IMR-90 (cell line): ENCODE measurements around the gene CDH12. TPM values are rescaled to one million over a fixed set of nuclear protein-coding genes. Genes with fewer than 3 reads are reported as not detected.

Experiments
- ATAC-seq: fragments of 200-7000 bp; cut with Tn5 transposase; 2 replicates; pipeline ENCODE4 v1.9.1; 2020; ENCODE audit warnings: low read depth, mild to moderate bottlenecking, moderate library complexity
- BruUV-seq: library from RNA; stranded (reverse); fragments of 400-500 nt; replicated peaks from 2 replicates; lab custom pipeline; 2021; lab: Mats Ljungman, UMichigan
- CTCF ChIA-PET: fragments of 300-600 bp; formaldehyde crosslinking; extraction: SDS; loops from one replicate; lab custom pipeline; 2021; ENCODE audit warnings: antibody characterized with exemption; lab: Yijun Ruan, JAX
- POLR2A ChIA-PET: fragments of 300-600 bp; sonication (Branson Sonifier 250); formaldehyde crosslinking; loops from one replicate; lab custom pipeline; 2022; ENCODE audit warnings: antibody characterized with exemption; ENCODE audit not compliant: unreplicated experiment; lab: Charles Lee
- DNase-seq: peaks from one replicate; pipeline ENCODE4 v3.0.0; 2013
- H2AFZ ChIP-seq: replicated peaks from 2 replicates; pipeline ENCODE3; 2013; ENCODE audit warnings: low read length, mild to moderate bottlenecking; ENCODE audit not compliant: poor library complexity
- H2AK5ac ChIP-seq: 2 replicates; pipeline ENCODE4 v1.6.1; 2013; ENCODE audit warnings: low read depth, low read length, inconsistent platforms
- H2AK9ac ChIP-seq: replicated peaks from 2 replicates; pipeline ENCODE3; 2013; ENCODE audit warnings: mild to moderate bottlenecking, low read depth, low read length, moderate library complexity; ENCODE audit not compliant: poor library complexity
- H2BK120ac ChIP-seq: 2 replicates; pipeline ENCODE4 v1.6.1; 2013; ENCODE audit warnings: low read depth, low read length, inconsistent platforms
- H2BK15ac ChIP-seq: 3 replicates; pipeline ENCODE4 v1.6.1; 2013; ENCODE audit warnings: low read depth, low read length, inconsistent platforms
- H2BK20ac ChIP-seq: 2 replicates; pipeline ENCODE4 v1.6.1; 2013; ENCODE audit warnings: low read depth, mild to moderate bottlenecking, inconsistent platforms, low read length, moderate library complexity
- H2BK5ac ChIP-seq: 2 replicates; pipeline ENCODE4 v1.6.1; 2013; ENCODE audit warnings: mild to moderate bottlenecking, low read depth, low read length, inconsistent platforms; ENCODE audit not compliant: poor library complexity, severe bottlenecking
- H3K14ac ChIP-seq: replicated peaks from 2 replicates; pipeline ENCODE4 v1.6.1; 2013; ENCODE audit warnings: low read depth, low read length, inconsistent platforms
- H3K18ac ChIP-seq: 2 replicates; pipeline ENCODE4 v1.6.1; 2013; ENCODE audit warnings: low read depth, low read length, control low read depth
- H3K23ac ChIP-seq: 2 replicates; pipeline ENCODE4 v1.6.1; 2013; ENCODE audit warnings: low read depth, low read length, inconsistent platforms
- H3K27ac ChIP-seq: 2 replicates; pipeline ENCODE4 v1.5.1; 2013; ENCODE audit warnings: mild to moderate bottlenecking, control low read depth, low read length; ENCODE audit not compliant: insufficient read depth
- H3K27me3 ChIP-seq: 2 replicates; pipeline ENCODE4 v1.6.1; 2013; ENCODE audit warnings: low read length; ENCODE audit not compliant: control insufficient read depth, insufficient read depth
- H3K36me3 ChIP-seq: 2 replicates; pipeline ENCODE4 v1.6.1; 2013; ENCODE audit warnings: low read length, mixed read lengths; ENCODE audit not compliant: control insufficient read depth, insufficient read depth
- H3K4ac ChIP-seq: 2 replicates; pipeline ENCODE4 v1.6.1; 2013; ENCODE audit warnings: low read depth, low read length, inconsistent platforms
- H3K4me1 ChIP-seq: 2 replicates; pipeline ENCODE4 v1.6.1; 2013; ENCODE audit warnings: low read length, mixed read lengths; ENCODE audit not compliant: control insufficient read depth, insufficient read depth
- H3K4me2 ChIP-seq: 2 replicates; pipeline ENCODE4 v1.6.1; 2013; ENCODE audit warnings: low read depth, mild to moderate bottlenecking, control low read depth, low read length, moderate library complexity
- H3K4me3 ChIP-seq: 2 replicates; pipeline ENCODE4 v1.5.1; 2013; ENCODE audit warnings: low read depth, mild to moderate bottlenecking, control low read depth, low read length, moderate library complexity; ENCODE audit not compliant: insufficient read depth
- H3K56ac ChIP-seq: 2 replicates; pipeline ENCODE4 v1.6.1; 2013; ENCODE audit warnings: low read length, inconsistent platforms; ENCODE audit not compliant: insufficient read depth; ENCODE audit errors: extremely low read depth
- H3K79me1 ChIP-seq, 2 experiments: 2 replicates each; pipeline ENCODE4 v1.6.1; 2013; ENCODE audit warnings: low read length in 2 of 2, inconsistent platforms in 1 of 2, low read depth in 1 of 2
- H3K9ac ChIP-seq: 2 replicates; pipeline ENCODE4 v1.6.1; 2013; ENCODE audit warnings: low read depth, low read length, control low read depth
- H3K9me1 ChIP-seq: 2 replicates; pipeline ENCODE4 v1.6.1; 2013; ENCODE audit warnings: low read length, inconsistent platforms; ENCODE audit not compliant: insufficient read depth
- H3K9me3 ChIP-seq: 2 replicates; pipeline ENCODE4 v1.6.1; 2013; ENCODE audit warnings: low read length; ENCODE audit not compliant: control insufficient read depth, insufficient read depth
- H4K20me1 ChIP-seq: 2 replicates; pipeline ENCODE4 v1.6.1; 2013; ENCODE audit warnings: low read length, inconsistent platforms; ENCODE audit not compliant: insufficient read depth
- H4K5ac ChIP-seq: 2 replicates; pipeline ENCODE4 v1.6.1; 2013; ENCODE audit warnings: mild to moderate bottlenecking, low read depth, low read length, control low read depth
- H4K8ac ChIP-seq, 2 experiments: 2 replicates each; pipeline ENCODE4 v1.6.1; 2013; ENCODE audit warnings: low read depth in 2 of 2, low read length in 2 of 2, control low read depth in 1 of 2, inconsistent platforms in 1 of 2
- H4K91ac ChIP-seq: 2 replicates; pipeline ENCODE4 v1.6.1; 2013; ENCODE audit warnings: low read depth, low read length, inconsistent platforms; ENCODE audit not compliant: insufficient read depth
- BHLHE40 ChIP-seq: fragments of 150-350 bp; IDR thresholded peaks from 2 replicates; pipeline ENCODE4 v1.6.1; 2016; ENCODE audit warnings: mild to moderate bottlenecking, low read depth, low read length
- CEBPB ChIP-seq: IDR thresholded peaks from 2 replicates; pipeline ENCODE4 v1.6.1; 2012; ENCODE audit warnings: low read depth, low read length, improper control_type of control experiment
- CHD1 ChIP-seq: IDR thresholded peaks from 2 replicates; pipeline ENCODE4 v1.6.1; 2012; ENCODE audit warnings: low read depth, low read length, improper control_type of control experiment
- MAFK ChIP-seq: IDR thresholded peaks from 2 replicates; pipeline ENCODE4 v1.6.1; 2012; ENCODE audit warnings: low read depth, low read length, improper control_type of control experiment
- MAZ ChIP-seq: IDR thresholded peaks from 2 replicates; pipeline ENCODE4 v1.6.1; 2012; ENCODE audit warnings: low read depth, mild to moderate bottlenecking, low read length, improper control_type of control experiment, moderate library complexity, borderline replicate concordance
- MXI1 ChIP-seq: IDR thresholded peaks from 2 replicates; pipeline ENCODE4 v1.6.1; 2012; ENCODE audit warnings: low read depth, mild to moderate bottlenecking, low read length, moderate library complexity, borderline replicate concordance
- NFE2L2 ChIP-seq: fragments of 150-350 bp; IDR thresholded peaks from 2 replicates; pipeline ENCODE4 v1.6.1; 2016; ENCODE audit warnings: low read depth, mild to moderate bottlenecking, low read length
- POLR2A ChIP-seq: IDR thresholded peaks from 2 replicates; pipeline ENCODE4 v1.6.1; 2012; ENCODE audit warnings: mild to moderate bottlenecking, low read depth, low read length
- RAD21 ChIP-seq: IDR thresholded peaks from 2 replicates; pipeline ENCODE4 v1.6.1; 2012; ENCODE audit warnings: low read length, improper control_type of control experiment
- RFX5 ChIP-seq: IDR thresholded peaks from 2 replicates; pipeline ENCODE4 v1.8.0; 2012; ENCODE audit warnings: low read depth, mild to moderate bottlenecking, low read length, moderate library complexity
- SMC3 ChIP-seq: fragments of 150-350 bp; IDR thresholded peaks from 2 replicates; pipeline ENCODE4 v1.6.1; 2016; ENCODE audit warnings: low read depth, mild to moderate bottlenecking, antibody characterized with exemption, low read length, moderate library complexity
- WGBS, 2 experiments: methylation state at CpG; one replicate each; pipeline versions ENCODE4 v1.1.5 to v1.1.7; 2013; ENCODE audit warnings: missing lambda C conversion rate in 2 of 2; ENCODE audit not compliant: insufficient read length in 1 of 2; ENCODE audit errors: extremely low coverage in 2 of 2; 5-methylcytosine and 5-hydroxymethylcytosine counted together
- dilution Hi-C: fragments of 300-500 bp; cut with HindIII; formaldehyde crosslinking; loops from one replicate; pipeline ENCODE4 v1.14.3; 2018; ENCODE audit warnings: low sequenced_read_pairs; ENCODE audit not compliant: unreplicated experiment
- in situ Hi-C: fragments of 300-500 bp; cut with MboI; formaldehyde crosslinking; loops from 3 replicates; pipeline ENCODE4 v1.14.3; 2019; ENCODE audit warnings: low sequenced_read_pairs, inconsistent platforms, mixed read lengths
- intact Hi-C: fragments of 100-400 bp; cut with micrococcal nuclease; formaldehyde crosslinking; loops from 2 replicates; pipeline ENCODE4 v1.10.0; 2022
- polyA plus RNA-seq, 3 experiments: library from polyadenylated mRNA; depleted of rRNA; stranded (reverse); fragments of >200 nt; gene quantifications; 2 replicates each; pipeline ENCODE4 v1.2.3, GENCODE V29; 2012; ENCODE audit warnings: low replicate concordance in 1 of 3
- total RNA-seq: library from RNA; depleted of rRNA; stranded (reverse); fragments of >200 nt; gene quantifications from 2 replicates; pipeline ENCODE4 v1.2.3, GENCODE V29; 2012
- TF ChIP-seq, protein P1 (sequence below): conservative IDR thresholded peaks from 2 replicates; pipeline ENCODE4 v1.5.1; 2012; ENCODE audit warnings: mild to moderate bottlenecking, low read depth, low read length, improper control_type of control experiment
- TF ChIP-seq, protein P2 (sequence below): fragments of 150-350 bp; IDR thresholded peaks from 2 replicates; pipeline ENCODE4 v1.6.1; 2017; ENCODE audit warnings: mild to moderate bottlenecking, antibody characterized with exemption, low read length, low read depth
- TF ChIP-seq, protein P3 (sequence below): fragments of 150-350 bp; IDR thresholded peaks from 2 replicates; pipeline ENCODE4 v1.6.1; 2016; ENCODE audit warnings: low read depth, mild to moderate bottlenecking, low read length, moderate library complexity, borderline replicate concordance

CDH12 gene
- total and polyA plus RNA-seq, 2 of the 4 experiments (the other 2 are of a cell fraction): not detected

DNA sequence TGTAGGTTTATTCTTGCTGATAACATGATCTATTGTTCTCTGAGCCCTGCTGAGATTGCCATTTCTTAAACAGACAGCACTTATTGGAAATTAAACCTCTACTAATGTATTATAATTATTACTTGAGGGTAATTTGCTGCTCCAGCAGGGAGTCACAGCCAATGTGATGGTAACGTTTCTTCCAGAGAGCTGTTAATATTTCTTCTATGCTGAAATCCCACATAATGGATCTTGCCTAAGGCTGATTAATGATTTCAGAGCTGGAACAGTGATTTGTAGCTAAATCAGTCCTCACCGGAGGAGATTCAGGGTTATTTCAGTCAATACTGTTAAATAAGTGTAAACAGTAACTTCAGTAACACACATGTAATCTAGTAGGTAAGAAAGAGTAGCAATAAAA is 170.1 kb downstream of the CDH12 start:
- in situ Hi-C loops: no loop called here

More for the DNA sequence above, 170.1 kb downstream of the CDH12 start:
- TF ChIP-seq POLR2A: no peak
- TF ChIP-seq MXI1: no peak
- no peak for TF ChIP-seq RAD21
- TF ChIP-seq, protein P1, sequence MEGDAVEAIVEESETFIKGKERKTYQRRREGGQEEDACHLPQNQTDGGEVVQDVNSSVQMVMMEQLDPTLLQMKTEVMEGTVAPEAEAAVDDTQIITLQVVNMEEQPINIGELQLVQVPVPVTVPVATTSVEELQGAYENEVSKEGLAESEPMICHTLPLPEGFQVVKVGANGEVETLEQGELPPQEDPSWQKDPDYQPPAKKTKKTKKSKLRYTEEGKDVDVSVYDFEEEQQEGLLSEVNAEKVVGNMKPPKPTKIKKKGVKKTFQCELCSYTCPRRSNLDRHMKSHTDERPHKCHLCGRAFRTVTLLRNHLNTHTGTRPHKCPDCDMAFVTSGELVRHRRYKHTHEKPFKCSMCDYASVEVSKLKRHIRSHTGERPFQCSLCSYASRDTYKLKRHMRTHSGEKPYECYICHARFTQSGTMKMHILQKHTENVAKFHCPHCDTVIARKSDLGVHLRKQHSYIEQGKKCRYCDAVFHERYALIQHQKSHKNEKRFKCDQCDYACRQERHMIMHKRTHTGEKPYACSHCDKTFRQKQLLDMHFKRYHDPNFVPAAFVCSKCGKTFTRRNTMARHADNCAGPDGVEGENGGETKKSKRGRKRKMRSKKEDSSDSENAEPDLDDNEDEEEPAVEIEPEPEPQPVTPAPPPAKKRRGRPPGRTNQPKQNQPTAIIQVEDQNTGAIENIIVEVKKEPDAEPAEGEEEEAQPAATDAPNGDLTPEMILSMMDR: no peak
- no peak for TF ChIP-seq NFE2L2
- no peak for TF ChIP-seq MAFK
- TF ChIP-seq, protein P2, sequence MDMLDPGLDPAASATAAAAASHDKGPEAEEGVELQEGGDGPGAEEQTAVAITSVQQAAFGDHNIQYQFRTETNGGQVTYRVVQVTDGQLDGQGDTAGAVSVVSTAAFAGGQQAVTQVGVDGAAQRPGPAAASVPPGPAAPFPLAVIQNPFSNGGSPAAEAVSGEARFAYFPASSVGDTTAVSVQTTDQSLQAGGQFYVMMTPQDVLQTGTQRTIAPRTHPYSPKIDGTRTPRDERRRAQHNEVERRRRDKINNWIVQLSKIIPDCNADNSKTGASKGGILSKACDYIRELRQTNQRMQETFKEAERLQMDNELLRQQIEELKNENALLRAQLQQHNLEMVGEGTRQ: no peak
- no peak for TF ChIP-seq RFX5
- no peak for TF ChIP-seq SMC3
- TF ChIP-seq BHLHE40: no peak
- TF ChIP-seq CHD1: no peak
- TF ChIP-seq MAZ: no peak
- no peak for TF ChIP-seq CEBPB
- TF ChIP-seq, protein P3, sequence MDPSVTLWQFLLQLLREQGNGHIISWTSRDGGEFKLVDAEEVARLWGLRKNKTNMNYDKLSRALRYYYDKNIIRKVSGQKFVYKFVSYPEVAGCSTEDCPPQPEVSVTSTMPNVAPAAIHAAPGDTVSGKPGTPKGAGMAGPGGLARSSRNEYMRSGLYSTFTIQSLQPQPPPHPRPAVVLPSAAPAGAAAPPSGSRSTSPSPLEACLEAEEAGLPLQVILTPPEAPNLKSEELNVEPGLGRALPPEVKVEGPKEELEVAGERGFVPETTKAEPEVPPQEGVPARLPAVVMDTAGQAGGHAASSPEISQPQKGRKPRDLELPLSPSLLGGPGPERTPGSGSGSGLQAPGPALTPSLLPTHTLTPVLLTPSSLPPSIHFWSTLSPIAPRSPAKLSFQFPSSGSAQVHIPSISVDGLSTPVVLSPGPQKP: no peak
- ATAC-seq: no peak
- Histone ChIP-seq H3K23ac (no peak overlapping the region), H3K27me3 (no peaks in the 10 kb centered on the region), H3K27ac (no peak overlapping the region), H2BK20ac (no peak overlapping the region), H4K20me1 (no peaks in the 10 kb centered on the region), H3K4ac (no peak overlapping the region), H3K9ac (no peak overlapping the region), H2AK9ac (no peak overlapping the region), H3K79me1 (no peaks in the 10 kb centered on the region), H3K18ac (no peak overlapping the region), H3K4me3 (no peak overlapping the region), H3K9me3 (no peaks in the 10 kb centered on the region), H4K8ac (no peak overlapping the region), H3K56ac (no peak overlapping the region), H2BK15ac (no peak overlapping the region), H2BK5ac (no peak overlapping the region), H3K14ac (no peak overlapping the region), H4K91ac (no peak overlapping the region), H3K36me3 (no peaks in the 10 kb centered on the region), H4K5ac (no peak overlapping the region), H3K9me1 (no peaks in the 10 kb centered on the region), H3K4me1 (no peaks in the 10 kb centered on the region), H2BK120ac (no peak overlapping the region), H2AFZ (no peak overlapping the region), H3K4me2 (no peak overlapping the region), H2AK5ac (no peak overlapping the region)
- DNase-seq: no peak
- CTCF ChIA-PET: no interaction called here
- intact Hi-C loops (no loop called here), dilution Hi-C loops (no loop called here)
- no CpG with 5 or more reads among the region's 2 CpGs for WGBS, 2 experiments
- POLR2A ChIA-PET: no interaction called here
- no TSS peak for BruUV-seq
